GM19463 (cell line): ENCODE measurements around the gene TDRD10.
"Not testable (repeated sequence)": the region's sequence is repeated elsewhere in the genome, so short reads cannot be mapped to it uniquely, and the experiment has no call there.

Experiments used
- ATAC-seq: cut with Tn5 transposase; IDR thresholded peaks from one replicate; pipeline ENCODE4 v1.9.1; 2021; ENCODE audit warnings: mild to moderate bottlenecking, moderate library complexity; ENCODE audit not compliant: unreplicated experiment

The TDRD10 gene

GRCh38 chr1:154478639-154479038 is 23.4 kb upstream of the TDRD10 start:
- ATAC-seq: no peak

- ATAC-seq: no peak
Measured at GRCh38 chr1:154479764-154480421, 22.1 kb upstream of the TDRD10 start.

GRCh38 chr1:154481053-154481452 is 21.0 kb upstream of the TDRD10 start:
- ATAC-seq: no peak

GRCh38 chr1:154483941-154484803 is 17.8 kb upstream of the TDRD10 start:
- ATAC-seq: no peak

GRCh38 chr1:154485106-154485505 is 16.9 kb upstream of the TDRD10 start:
- no peak for ATAC-seq

GRCh38 chr1:154485910-154486496 is 16.0 kb upstream of the TDRD10 start:
- no peak for ATAC-seq

GRCh38 chr1:154486756-154487155 is 15.3 kb upstream of the TDRD10 start:
- ATAC-seq: not testable (repeated sequence)

GRCh38 chr1:154488922-154489321 is 13.1 kb upstream of the TDRD10 start:
- no peak for ATAC-seq

GRCh38 chr1:154489695-154490274 is 12.2 kb upstream of the TDRD10 start:
- no peak for ATAC-seq

- no peak for ATAC-seq
Measured at GRCh38 chr1:154490317-154490716, 11.7 kb upstream of the TDRD10 start.

- no peak for ATAC-seq
Measured at GRCh38 chr1:154492115-154492514, 9.9 kb upstream of the TDRD10 start.

- ATAC-seq: no peak
Measured at GRCh38 chr1:154493276-154493675, 8.7 kb upstream of the TDRD10 start.

GRCh38 chr1:154495496-154496273 is 6.3 kb upstream of the TDRD10 start:
- no peak for ATAC-seq

GRCh38 chr1:154496383-154496782 is 5.6 kb upstream of the TDRD10 start:
- no peak for ATAC-seq

GRCh38 chr1:154497026-154497806 is 4.8 kb upstream of the TDRD10 start:
- ATAC-seq: no peak

- ATAC-seq: no peak
Measured at GRCh38 chr1:154499446-154499845, 2.6 kb upstream of the TDRD10 start.

- ATAC-seq: no peak
Measured at GRCh38 chr1:154500533-154500932, 1.5 kb upstream of the TDRD10 start.

- ATAC-seq: no peak
Measured at GRCh38 chr1:154501423-154502065, 475 bp upstream of the TDRD10 start.

- ATAC-seq: no peak
Measured at GRCh38 chr1:154502744-154503115, 711 bp downstream of the TDRD10 start.

- no peak for ATAC-seq
Measured at GRCh38 chr1:154503898-154504297, 1.9 kb downstream of the TDRD10 start.
